ENCODE data around the gene LRRC15.

Gene LRRC15

DNA sequence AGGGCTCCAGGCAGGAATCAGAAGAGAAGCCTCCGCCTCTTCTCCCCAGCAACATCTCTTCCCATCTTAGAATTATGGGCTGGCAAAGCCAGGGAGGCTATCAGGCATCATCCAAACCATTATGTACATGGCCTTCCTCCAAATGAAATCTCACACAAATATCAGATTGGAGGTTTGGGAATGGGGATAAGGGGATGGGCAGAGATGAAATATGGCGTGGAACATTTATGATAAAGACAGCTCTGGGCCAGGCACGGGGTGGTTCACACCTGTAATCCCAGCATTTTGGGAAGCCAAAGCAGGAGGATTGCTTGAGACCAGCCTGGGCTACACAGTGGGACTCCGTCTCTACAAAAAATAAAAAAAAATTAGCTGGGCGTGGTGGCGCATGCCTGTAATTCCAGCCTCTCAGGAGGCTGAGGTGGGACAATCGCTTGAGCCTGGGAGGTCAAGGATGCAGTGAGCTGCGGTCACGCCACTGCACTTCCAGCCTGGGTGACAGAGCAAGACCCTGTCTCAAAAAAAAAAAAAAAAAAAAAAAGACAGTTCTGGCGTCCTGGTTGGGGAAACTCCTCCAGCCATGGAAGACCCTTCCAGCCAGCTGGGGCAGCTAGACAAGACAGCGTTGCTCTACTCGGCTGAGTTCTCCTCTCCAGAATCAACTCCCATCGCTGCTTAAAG lies 55.0 kb downstream of the LRRC15 start:
- no peak for DNase-seq

- DNase-seq = no peak
These were observed 55.8 kb downstream of the LRRC15 start for GRCh38 chr3:194313560-194314387.

DNA sequence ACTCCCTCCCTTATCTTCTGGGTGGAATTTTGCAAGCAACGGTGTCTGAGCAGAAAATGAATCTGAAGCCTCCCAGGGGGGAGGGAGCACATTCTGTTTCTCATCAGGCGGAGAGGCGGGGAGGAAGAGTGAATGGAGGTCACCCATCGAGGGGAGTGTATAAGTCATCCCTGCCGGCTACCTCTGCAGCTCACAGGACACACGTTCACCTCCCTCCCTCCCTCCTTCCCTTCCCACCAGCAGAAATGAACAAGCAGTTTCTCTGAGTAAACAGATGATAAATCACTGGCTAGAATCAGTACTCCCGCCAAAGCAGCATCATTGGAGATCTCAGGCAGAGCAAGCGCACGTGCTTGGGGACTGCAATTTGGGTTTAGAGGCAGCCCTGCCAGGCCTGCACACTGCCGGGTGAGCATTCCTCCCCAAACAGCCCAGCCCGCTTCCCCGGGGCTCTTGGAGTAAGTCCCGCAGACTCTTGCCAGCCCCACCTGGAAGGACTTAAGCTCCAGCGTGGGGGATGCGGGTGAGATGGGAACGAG lies 56.7 kb downstream of the LRRC15 start:
- DNase-seq = no peak

- no peak for DNase-seq
These were observed 57.3 kb downstream of the LRRC15 start for GRCh38 chr3:194312186-194312742.

GRCh38 chr3:194311000-194311399 lies 58.5 kb downstream of the LRRC15 start:
- no peak for DNase-seq

DNA sequence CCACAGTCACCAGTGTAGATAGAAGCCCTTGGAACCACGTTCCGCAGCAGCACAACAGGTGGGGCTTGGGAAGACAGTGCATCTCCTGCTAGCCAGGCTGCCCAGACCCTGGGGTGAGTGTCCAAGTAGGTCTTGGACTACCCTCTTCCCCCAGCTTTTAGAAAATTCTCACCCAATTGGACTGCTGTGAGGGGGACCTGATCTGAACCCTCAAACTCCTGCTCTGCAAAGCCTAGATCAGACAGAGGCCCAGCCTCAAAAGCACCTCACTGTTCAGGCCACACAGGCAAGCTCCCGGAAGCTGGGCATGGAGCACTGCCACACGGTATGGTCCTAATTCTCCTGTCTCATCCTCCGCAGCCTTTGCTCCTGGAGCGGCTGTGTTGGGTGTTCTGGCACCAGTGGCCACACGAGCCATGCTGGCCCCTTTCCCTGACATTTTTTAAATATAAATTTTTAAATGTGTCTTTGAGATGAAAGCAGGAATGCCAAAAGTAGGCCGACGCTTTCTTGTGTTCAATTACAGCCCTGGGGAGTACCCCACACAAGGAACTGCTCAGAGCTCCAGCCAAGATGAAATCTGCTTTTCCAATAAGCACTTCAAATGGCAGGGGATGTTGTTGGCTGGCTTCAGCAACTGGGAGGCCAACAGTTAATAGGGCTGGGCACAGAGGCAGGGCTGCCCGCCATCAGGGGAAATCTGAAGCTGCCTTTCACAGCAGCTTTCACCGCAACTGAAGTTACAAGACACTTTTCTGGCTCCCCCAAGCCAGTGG lies 59.3 kb downstream of the LRRC15 start:
- no peak for DNase-seq

- DNase-seq = no peak
These were observed 60.7 kb downstream of the LRRC15 start for GRCh38 chr3:194308601-194309449.

DNA sequence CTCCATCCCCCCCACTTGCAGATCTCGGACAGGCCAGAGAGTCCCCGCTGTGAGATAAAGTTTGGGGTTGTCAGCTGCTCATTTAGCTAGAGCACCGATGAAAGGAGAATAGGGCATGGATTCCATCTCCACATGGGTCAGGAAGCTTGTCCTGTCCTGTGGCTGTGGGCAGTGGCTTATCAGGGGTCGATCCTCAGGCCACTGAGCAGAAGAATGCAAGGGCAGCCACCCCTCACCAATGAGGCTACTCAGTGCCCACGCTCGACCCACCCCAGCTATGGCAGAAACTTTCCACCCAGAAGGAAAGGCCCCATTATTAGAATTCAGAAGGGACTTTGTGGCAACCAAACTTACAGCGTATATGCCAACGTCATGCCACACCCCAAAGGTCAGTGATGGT lies 61.7 kb downstream of the LRRC15 start:
- DNase-seq = no peak

DNA sequence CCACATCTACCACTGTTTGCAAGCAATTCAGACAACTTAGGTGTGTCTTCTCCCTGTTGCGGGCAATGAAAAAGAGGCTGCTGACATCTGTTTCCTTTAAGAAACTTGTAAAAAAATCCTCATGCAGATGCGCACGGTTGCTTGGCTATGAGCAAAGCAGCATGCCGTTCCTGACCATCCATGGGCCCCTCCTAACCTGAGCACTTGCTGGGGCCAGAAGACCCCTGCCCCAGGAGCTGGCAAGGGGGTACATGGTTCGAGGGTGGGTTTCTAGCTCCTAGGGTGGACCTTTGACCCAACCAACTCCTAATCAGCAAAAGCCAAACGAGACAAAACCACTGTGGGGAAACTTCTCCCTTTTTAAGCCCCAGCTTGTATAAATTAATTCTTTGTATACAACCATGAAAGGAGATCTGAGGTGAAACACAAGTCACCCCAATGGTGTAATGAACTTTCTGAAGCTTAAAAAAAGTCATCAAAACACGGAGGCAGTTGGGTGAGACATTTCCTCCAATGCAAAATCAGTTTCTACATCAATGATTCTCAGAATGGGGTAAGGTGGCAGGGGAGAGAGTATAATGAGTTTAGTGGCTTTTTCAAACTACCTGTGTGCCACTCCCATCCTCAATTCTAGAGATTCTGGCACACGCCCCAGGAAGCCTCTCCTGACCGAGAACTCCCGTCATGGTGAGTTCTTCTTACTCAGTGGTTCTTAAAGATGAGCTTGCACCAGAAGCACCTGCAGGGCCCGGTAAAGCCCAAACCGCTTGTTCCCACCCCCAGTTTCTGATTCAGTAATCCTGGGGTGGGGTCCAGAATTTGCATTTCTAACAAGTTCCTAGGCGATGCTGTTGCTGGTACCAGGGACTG lies 62.5 kb downstream of the LRRC15 start:
- DNase-seq = no peak

GRCh38 chr3:194306109-194306686 lies 63.3 kb downstream of the LRRC15 start:
- peak in 2 of 4 experiments; percentile 47 to 54 for DNase-seq

DNA sequence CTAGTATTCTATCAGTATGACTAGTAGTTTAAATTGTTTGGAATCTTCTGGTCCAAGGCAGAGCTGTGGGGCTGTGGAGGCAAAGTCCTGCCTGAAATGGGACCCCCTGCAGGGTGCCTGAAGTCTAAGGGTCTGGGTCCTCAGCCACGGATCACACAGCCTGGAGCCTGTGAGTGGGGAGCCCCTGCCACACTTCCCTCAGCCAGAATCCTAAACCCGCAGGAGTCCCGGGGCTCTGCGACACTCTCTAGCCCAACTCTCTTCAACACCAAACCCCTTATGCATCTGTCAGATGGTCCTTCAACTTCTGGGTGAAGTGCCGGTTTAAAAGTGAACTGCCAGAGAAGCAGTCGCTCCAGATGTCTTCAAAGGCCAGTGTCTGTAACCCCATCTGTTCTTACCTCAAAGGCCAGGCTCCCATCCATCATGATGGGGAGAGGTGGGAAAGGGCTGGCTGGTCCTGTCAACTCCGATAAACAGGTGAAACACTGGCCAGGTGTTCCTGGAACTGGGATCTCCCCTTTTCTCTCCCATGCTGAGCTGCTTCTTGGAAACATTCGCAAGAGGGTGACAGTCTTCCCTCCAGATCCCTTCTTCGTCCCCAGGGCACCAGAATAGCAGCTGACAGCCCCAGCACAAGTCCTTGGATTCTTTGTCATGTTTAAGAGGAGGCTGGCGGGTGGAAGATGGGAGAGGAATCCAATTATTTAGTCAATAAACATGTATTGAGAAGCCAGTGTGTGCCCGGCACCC lies 64.0 kb downstream of the LRRC15 start:
- no peak for DNase-seq

Measured in activated CD4-positive, CD25-positive, alpha-beta regulatory T cell (primary cell).